Tibial nerve (tissue), 3 donors: ENCODE measurements around the gene AK8.

Source experiments
- EP300 ChIP-seq, 2 donors: sonication (generic); formaldehyde crosslinking; IDR thresholded peaks; one replicate each; pipeline ENCODE4 v1.6.1; 2017; ENCODE audit warnings: antibody characterized with exemption in 2 of 2, mild to moderate bottlenecking in 1 of 2
- POLR2A ChIP-seq, 2 donors: fragments of 450-650 bp; IDR thresholded peaks; one replicate each; pipeline ENCODE4 v1.6.1; 2017; ENCODE audit warnings: antibody characterized with exemption in 2 of 2, mild to moderate bottlenecking in 2 of 2, moderate library complexity in 2 of 2

- TF ChIP-seq POLR2A (IDR thresholded peaks at IDR 0.05) = no peak
- no peak for TF ChIP-seq EP300 (IDR thresholded peaks at IDR 0.05)
Observed at GRCh38 chr9:132802121-132802795, 75.8 kb downstream of the AK8 start.
